WTC11 (cell line): Measurements from ENCODE around the gene ZBTB18. TPM values are rescaled to one million over a fixed set of nuclear protein-coding genes. Genes with fewer than 3 reads are reported as not detected.

Source experiments
- ATAC-seq: fragments of 200-7000 bp; cut with Tn5 transposase; 2 replicates; pipeline ENCODE4 v1.10.0; 2021; ENCODE audit warnings: mild to moderate bottlenecking, moderate library complexity
- CTCF ChIA-PET: fragments of 300-600 bp; sonication (Branson Sonifier 250); formaldehyde crosslinking; loops from one replicate; lab custom pipeline; 2021; ENCODE audit warnings: antibody characterized with exemption; lab: Charles Lee
- POLR2A ChIA-PET: fragments of 350-600 bp; sonication (Branson Sonifier 250); formaldehyde crosslinking; loops from one replicate; lab custom pipeline; 2021; ENCODE audit warnings: antibody characterized with exemption; lab: Charles Lee
- DNase-seq: peaks from one replicate; pipeline ENCODE4 v3.0.0; 2021; ENCODE audit warnings: low spot score
- H3K27ac Mint-ChIP-seq: 2 replicates; pipeline ENCODE4 v1.8.0; 2021; ENCODE audit warnings: mixed read lengths
- H3K27me3 Mint-ChIP-seq: 2 replicates; pipeline ENCODE4 v1.8.0; 2021; ENCODE audit warnings: low read depth, mild to moderate bottlenecking, moderate library complexity, mixed read lengths
- H3K36me3 Mint-ChIP-seq: 2 replicates; pipeline ENCODE4 v1.8.0; 2021; ENCODE audit warnings: mixed read lengths
- H3K4me1 Mint-ChIP-seq: 2 replicates; pipeline ENCODE4 v1.8.0; 2022; ENCODE audit warnings: mixed read lengths
- H3K4me3 Mint-ChIP-seq: 2 replicates; pipeline ENCODE4 v1.8.0; 2021; ENCODE audit warnings: mild to moderate bottlenecking, moderate library complexity, mixed read lengths
- H3K9me3 Mint-ChIP-seq: 2 replicates; pipeline ENCODE4 v1.8.0; 2021; ENCODE audit warnings: mixed read lengths
- ATF1 ChIP-seq: sonication (generic); formaldehyde crosslinking; IDR thresholded peaks from 2 replicates; pipeline ENCODE4 v1.8.1; 2023; ENCODE audit warnings: mild to moderate bottlenecking, moderate library complexity, missing genetic modification reagents
- ATF3 ChIP-seq: sonication (generic); formaldehyde crosslinking; conservative IDR thresholded peaks from 2 replicates; pipeline ENCODE4 v1.8.1; 2022; ENCODE audit warnings: mild to moderate bottlenecking, missing genetic modification reagents
- CDX4 ChIP-seq: fragments of 250-450 bp; sonication (Bioruptor Pico); IDR thresholded peaks from 2 replicates; pipeline ENCODE4 v1.9.0; 2021; ENCODE audit warnings: moderate library complexity, mild to moderate bottlenecking, inconsistent platforms, borderline replicate concordance
- CREB1 ChIP-seq: sonication (generic); formaldehyde crosslinking; IDR thresholded peaks from 2 replicates; pipeline ENCODE4 v1.8.0; 2023; ENCODE audit warnings: mild to moderate bottlenecking, missing genetic modification reagents
- ESRRA ChIP-seq: sonication (generic); formaldehyde crosslinking; IDR thresholded peaks from 2 replicates; pipeline ENCODE4 v1.8.1; 2022; ENCODE audit warnings: mild to moderate bottlenecking, missing genetic modification reagents, borderline replicate concordance
- FOXK1 ChIP-seq: sonication (generic); formaldehyde crosslinking; IDR thresholded peaks from 2 replicates; pipeline ENCODE4 v1.8.0; 2022; ENCODE audit warnings: mild to moderate bottlenecking, moderate library complexity, missing genetic modification reagents
- FOXP4 ChIP-seq: sonication (generic); formaldehyde crosslinking; IDR thresholded peaks from 2 replicates; pipeline ENCODE4 v1.8.0; 2022; ENCODE audit warnings: mild to moderate bottlenecking, missing genetic modification reagents
- GTF2I ChIP-seq: fragments of 250-450 bp; sonication (Bioruptor Pico); conservative IDR thresholded peaks from 2 replicates; pipeline ENCODE4 v1.4.0; 2021; ENCODE audit warnings: mild to moderate bottlenecking
- JAZF1 ChIP-seq: fragments of 250-450 bp; sonication (Bioruptor Pico); IDR thresholded peaks from 2 replicates; pipeline ENCODE4 v1.9.0; 2021; ENCODE audit warnings: moderate library complexity, mild to moderate bottlenecking, inconsistent platforms
- JUN ChIP-seq: sonication (generic); formaldehyde crosslinking; IDR thresholded peaks from 2 replicates; pipeline ENCODE4 v1.8.0; 2023; ENCODE audit warnings: mild to moderate bottlenecking, missing genetic modification reagents
- MXD4 ChIP-seq: fragments of 250-450 bp; sonication (Bioruptor Pico); IDR thresholded peaks from 2 replicates; pipeline ENCODE4 v1.8.0; 2021; ENCODE audit warnings: mild to moderate bottlenecking, moderate library complexity, borderline replicate concordance
- MYBL2 ChIP-seq: sonication (generic); formaldehyde crosslinking; IDR thresholded peaks from 2 replicates; pipeline ENCODE4 v1.8.1; 2023; ENCODE audit warnings: mild to moderate bottlenecking, moderate library complexity, missing genetic modification reagents
- NR1H2 ChIP-seq: sonication (generic); formaldehyde crosslinking; IDR thresholded peaks from 2 replicates; pipeline ENCODE4 v1.9.0; 2021; ENCODE audit warnings: mild to moderate bottlenecking, moderate library complexity, missing genetic modification reagents
- OVOL2 ChIP-seq: fragments of 250-450 bp; sonication (Bioruptor Pico); IDR thresholded peaks from 2 replicates; pipeline ENCODE4 v1.9.0; 2021; ENCODE audit warnings: mild to moderate bottlenecking, borderline replicate concordance
- SMAD4 ChIP-seq: sonication (generic); formaldehyde crosslinking; IDR thresholded peaks from 2 replicates; pipeline ENCODE4 v1.8.0; 2022; ENCODE audit warnings: mild to moderate bottlenecking, missing genetic modification reagents
- USF2 ChIP-seq: sonication (generic); formaldehyde crosslinking; IDR thresholded peaks from 2 replicates; pipeline ENCODE4 v1.8.1; 2023; ENCODE audit warnings: mild to moderate bottlenecking, missing genetic modification reagents, moderate library complexity
- ZNF232 ChIP-seq: sonication (generic); formaldehyde crosslinking; IDR thresholded peaks from 2 replicates; pipeline ENCODE4 v1.8.0; 2022; ENCODE audit warnings: mild to moderate bottlenecking, missing genetic modification reagents
- ZNF281 ChIP-seq: sonication (generic); formaldehyde crosslinking; IDR thresholded peaks from 2 replicates; pipeline ENCODE4 v1.8.0; 2023; ENCODE audit warnings: mild to moderate bottlenecking, missing genetic modification reagents
- ZNF425 ChIP-seq: fragments of 250-450 bp; sonication (Bioruptor Pico); conservative IDR thresholded peaks from 2 replicates; pipeline ENCODE4 v1.9.0; 2021; ENCODE audit warnings: mild to moderate bottlenecking
- ZSCAN18 ChIP-seq: fragments of 250-450 bp; sonication (Bioruptor Pico); IDR thresholded peaks from 2 replicates; pipeline ENCODE4 v2.1.2; 2022; ENCODE audit warnings: mild to moderate bottlenecking, moderate library complexity
- total RNA-seq: library from RNA; stranded (reverse); gene quantifications from 3 replicates; pipeline ENCODE4 v1.2.3, GENCODE V29; 2021

Gene ZBTB18
- total RNA-seq, 1 experiment from 2014 or later = 16.0 TPM

- ChIA-PET CTCF (interaction anchor here (1.1 to 1.2 kb wide), 2 partner anchors 14 to 159 kb away, joined by 3 to 4 read pairs; no protein-coding TSS in a partner anchor), POLR2A (interaction anchor here (0.6 kb wide), 1 partner anchor 831 kb away, joined by 3 read pairs; no protein-coding TSS in a partner anchor)
- Mint-ChIP-seq H3K4me1 (peaks cover 17% of the 10 kb centered on the region), H3K4me3 (no peak overlapping the region), H3K27ac (no peak overlapping the region), H3K27me3 (peaks cover 13% of the 10 kb centered on the region), H3K9me3 (no peaks in the 10 kb centered on the region), H3K36me3 (peaks cover 7% of the 10 kb centered on the region)
- no peak for DNase-seq
- ATAC-seq = no peak
- TF ChIP-seq ZSCAN18 (CRISPR knock-in tag) (no peak), NR1H2 (CRISPR knock-in tag) (no peak), JAZF1 (CRISPR knock-in tag) (no peak), ZNF232 (CRISPR knock-in tag) (no peak), ZNF281 (no peak), CREB1 (no peak), MYBL2 (CRISPR knock-in tag) (no peak), FOXP4 (CRISPR knock-in tag) (no peak), SMAD4 (no peak)
Measured at GRCh38 chr1:244052016-244052727, 1.1 kb downstream of the ZBTB18 start.

- Mint-ChIP-seq H3K4me3 (no peak overlapping the region), H3K36me3 (peaks cover 7% of the 10 kb centered on the region), H3K4me1 (peaks cover 21% of the 10 kb centered on the region), H3K27me3 (peaks cover 13% of the 10 kb centered on the region), H3K27ac (no peak overlapping the region), H3K9me3 (no peaks in the 10 kb centered on the region)
- ATAC-seq (no peak), DNase-seq (no peak)
- ChIA-PET CTCF (interaction anchor here (1.1 kb wide), 1 partner anchor 159 kb away, joined by 4 read pairs; no protein-coding TSS in a partner anchor), POLR2A (no interaction called here)
- TF ChIP-seq MXD4 (CRISPR knock-in tag) (no peak), ATF3 (CRISPR knock-in tag) (no peak), FOXK1 (no peak), JUN (no peak), ESRRA (CRISPR knock-in tag) (no peak), ZNF425 (CRISPR knock-in tag) (no peak), GTF2I (CRISPR knock-in tag) (no peak), CDX4 (CRISPR knock-in tag) (no peak), OVOL2 (CRISPR knock-in tag) (no peak), ATF1 (no peak), USF2 (CRISPR knock-in tag) (no peak)
Measured at GRCh38 chr1:244052728-244053312, 1.7 kb downstream of the ZBTB18 start.
